CD4-positive, alpha-beta T cell treated with Interleukin-10 for 1 hour (primary cell): ENCODE data around the gene TRAM1L1.

Experiments
- DNase-seq: peaks from one replicate; pipeline ENCODE4 v3.0.0-alpha.2; 2020

TRAM1L1 gene

DNA sequence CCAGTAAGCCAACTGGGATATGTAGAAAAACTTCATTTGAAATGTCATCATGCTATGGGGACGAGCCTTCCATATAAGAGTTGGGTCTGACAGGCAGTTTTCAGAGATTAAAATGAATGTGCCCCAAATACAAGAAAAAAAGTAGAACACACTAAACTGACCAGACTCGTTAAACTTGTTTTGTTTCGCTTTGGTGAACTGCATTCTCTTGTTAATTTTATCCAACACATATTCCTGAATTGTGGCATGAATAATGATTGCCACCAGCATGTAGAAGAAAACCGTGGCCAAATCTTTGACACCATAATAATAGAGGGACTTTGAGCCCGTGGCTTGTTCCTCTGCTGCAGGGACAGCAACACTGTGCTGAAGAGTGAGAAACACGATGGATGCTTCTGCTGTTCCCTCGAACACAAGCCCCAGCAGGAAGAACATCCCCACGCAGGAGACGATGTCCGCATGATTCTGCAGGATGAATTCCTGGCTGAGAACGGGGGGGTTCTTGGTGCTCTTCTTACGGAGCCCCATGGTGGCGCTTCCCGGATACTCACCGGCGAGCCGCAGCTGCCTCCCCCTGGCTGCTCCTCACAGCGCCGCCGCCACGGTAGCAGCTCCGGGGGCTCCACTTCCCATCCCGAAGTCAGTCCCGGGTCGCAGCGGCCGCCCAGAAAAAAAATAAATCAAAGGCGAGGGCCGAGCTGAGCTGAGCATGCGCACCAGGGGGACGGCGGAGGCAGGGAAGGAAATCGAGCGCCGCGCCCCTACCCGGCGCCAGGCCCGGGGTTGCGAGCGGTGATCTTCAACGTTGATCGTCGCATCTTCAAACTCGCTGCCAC is at the start of gene TRAM1L1:
Gene TRAM1L1 (minus strand): TSS at position 711 of the 836 bp plus-strand sequence. CDS start 183 bp downstream, at position 528.
- DNase-seq: no peak

DNA sequence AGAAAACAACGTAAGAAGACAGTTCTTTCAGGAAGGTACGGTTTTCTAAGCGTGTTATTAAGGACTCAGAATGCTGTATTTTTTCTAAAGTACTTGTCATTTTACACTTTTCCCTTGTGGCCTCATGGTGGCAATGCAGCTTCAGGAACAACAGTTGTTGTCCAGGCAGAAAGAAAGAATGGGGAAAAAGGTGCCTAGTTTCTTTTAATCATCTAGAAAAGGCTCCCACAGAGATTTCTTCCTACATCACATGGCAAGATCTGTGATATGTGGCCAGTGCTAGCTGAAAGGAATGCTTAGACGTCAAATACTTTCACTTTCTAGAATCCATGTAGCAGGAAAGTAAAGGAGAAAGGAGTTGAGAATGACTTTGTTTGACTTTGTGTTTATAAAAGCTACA is 49.0 kb upstream of the TRAM1L1 start:
- DNase-seq: no peak

DNA sequence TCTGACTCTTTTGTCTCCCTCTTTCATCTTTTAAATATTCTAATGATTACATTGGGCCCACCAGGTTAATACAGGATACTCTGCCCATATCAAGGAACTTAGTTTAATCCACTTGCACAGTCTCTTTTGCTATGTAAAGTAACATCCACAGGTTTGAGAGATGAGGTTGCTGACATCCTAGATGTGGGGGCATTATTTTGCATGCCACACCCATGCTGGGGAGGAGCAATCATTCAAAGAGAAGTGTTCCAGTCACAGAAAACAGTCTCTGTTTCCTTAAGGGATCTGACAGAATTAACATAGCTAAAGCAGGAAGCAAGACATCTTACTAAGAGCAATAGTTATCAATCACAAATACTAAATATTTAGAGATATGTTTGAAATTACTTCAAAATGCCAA is 11.5 kb upstream of the TRAM1L1 start:
- DNase-seq: no peak

DNA sequence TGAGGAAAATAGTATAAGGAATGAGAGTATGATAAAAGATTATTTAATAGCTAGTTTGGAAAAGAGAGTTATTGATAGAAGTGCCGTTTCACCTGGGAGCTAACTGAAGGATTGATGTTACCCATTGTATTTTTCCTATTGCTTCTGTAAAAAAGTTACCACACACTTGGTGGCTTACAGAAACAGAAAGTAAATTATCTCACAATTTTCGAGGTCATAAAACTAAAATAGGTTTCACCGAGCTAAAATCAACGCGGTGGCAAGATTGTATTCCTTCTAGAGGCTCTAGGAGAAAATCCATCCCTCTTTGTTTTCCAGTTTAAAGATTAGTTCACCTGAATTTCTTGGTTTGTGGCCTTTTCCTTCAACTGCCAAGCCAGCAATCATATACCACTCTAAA is 11.1 kb upstream of the TRAM1L1 start:
- DNase-seq: no peak

DNA sequence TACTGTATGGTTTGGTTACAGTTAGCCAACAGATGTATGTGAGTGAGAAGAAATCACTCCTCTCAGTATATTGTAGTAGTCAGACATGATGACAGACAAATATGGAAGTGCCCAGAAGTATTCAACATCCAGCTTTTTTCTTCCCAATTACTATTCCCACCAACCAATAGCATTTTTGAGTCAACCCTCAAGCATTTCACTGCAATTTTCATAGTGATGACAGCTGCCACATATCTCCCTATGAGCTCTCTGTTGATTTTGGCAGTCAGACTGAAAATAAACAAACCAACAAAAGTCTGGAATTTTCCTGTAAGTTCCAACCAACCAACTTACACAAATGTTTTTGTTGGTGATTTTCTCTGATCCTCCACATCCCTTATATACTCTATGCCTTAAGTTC is 8.2 kb upstream of the TRAM1L1 start:
- DNase-seq: no peak

- DNase-seq: no peak
Measured at GRCh38 chr4:117077760-117078159, 7.6 kb downstream of the TRAM1L1 start.

- no peak for DNase-seq
Measured at GRCh38 chr4:117068120-117068519, 17.3 kb downstream of the TRAM1L1 start.

DNA sequence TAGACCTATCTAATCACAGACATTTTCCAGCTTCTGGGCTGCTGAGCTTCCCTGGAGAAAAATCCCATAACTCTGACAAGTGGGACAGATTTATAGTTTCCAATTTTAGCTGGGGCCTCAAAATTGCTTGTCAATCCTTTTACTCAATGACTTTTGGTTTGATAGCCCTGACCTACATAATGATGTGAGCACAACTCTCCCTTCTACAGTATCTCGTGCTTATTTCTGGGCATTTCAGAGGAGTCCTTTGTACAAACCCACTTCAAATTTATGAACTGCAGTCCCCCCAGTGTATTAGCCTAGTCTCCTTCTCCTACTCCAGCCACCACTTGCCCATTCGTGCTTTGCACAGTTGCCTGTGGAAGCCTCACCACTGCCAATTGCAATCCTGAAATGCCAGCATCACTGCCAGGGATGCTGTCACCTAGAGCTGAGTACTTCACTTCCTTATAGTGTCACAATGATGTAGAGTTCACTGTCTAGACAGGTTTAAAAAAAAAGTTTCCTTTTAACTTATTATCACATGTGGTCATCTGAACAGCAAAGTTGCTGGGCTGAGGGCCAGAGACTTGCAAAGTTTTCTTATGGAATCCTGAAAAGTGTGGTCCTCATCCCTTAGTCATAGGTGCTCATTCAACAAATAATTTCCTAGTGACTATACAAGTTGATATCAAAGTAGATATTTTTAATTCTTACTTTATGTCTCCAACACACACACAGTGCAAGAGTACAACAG is 21.2 kb downstream of the TRAM1L1 start:
- no peak for DNase-seq

DNA sequence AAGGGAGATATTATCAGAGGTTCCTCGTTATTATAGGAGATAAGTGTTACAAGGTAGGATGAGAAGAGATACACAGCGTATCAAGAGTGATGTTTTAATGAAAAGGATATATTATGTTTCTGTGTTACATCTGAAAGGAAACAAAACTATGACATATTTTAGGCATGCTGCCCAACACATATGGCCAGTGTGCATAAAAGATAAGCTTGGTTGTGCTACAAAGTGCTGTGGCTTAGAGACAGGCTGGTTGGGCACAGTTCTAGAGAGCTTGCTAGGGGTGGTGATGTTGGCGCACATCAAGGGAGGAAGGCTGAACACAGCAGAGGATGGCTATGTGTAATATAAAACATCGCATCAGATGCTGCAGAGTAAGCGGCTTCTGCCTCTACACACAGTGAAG is 42.4 kb downstream of the TRAM1L1 start:
- no peak for DNase-seq
